ENCODE data around the gene RNLS. TPM values are rescaled to one million over a fixed set of nuclear protein-coding genes. Genes with fewer than 3 reads are reported as not detected.

The RNLS gene
- polyA plus RNA-seq, 3 donors from 2014 or later, result 4.8 to 7.0 (median 6.4) TPM

GRCh38 chr10:88437411-88437810 lies 145.7 kb downstream of the RNLS start:
- no peaks in the 10 kb centered on the region for H3K36me3 Mint-ChIP-seq
- H3K4me1 Mint-ChIP-seq, result no peaks in the 10 kb centered on the region
- H3K4me3 Mint-ChIP-seq, result no peak overlapping the region
- H3K27me3 Mint-ChIP-seq (ENCODE audit: low read depth in 3 of 3), result peaks cover 0 to 2% (median 0%) of the 10 kb centered on the region in 3 donors
- peaks cover 0 to 3% (median 0%) of the 10 kb centered on the region in 6 donors for H3K9me3 Mint-ChIP-seq
- no peak overlapping the region for H3K27ac Mint-ChIP-seq
- DNase-seq, result no peak

- H3K4me3 Mint-ChIP-seq, result no peak overlapping the region
- peaks cover 0 to 1% (median 0%) of the 10 kb centered on the region in 3 donors for H3K27me3 Mint-ChIP-seq (ENCODE audit: low read depth in 3 of 3)
- DNase-seq, result no peak
- peaks cover 0 to 3% (median 0%) of the 10 kb centered on the region in 6 donors for H3K9me3 Mint-ChIP-seq
- no peak overlapping the region for H3K27ac Mint-ChIP-seq
- no peaks in the 10 kb centered on the region for H3K36me3 Mint-ChIP-seq
- no peaks in the 10 kb centered on the region for H3K4me1 Mint-ChIP-seq
These were observed 149.4 kb downstream of the RNLS start for GRCh38 chr10:88433565-88434186.

DNA sequence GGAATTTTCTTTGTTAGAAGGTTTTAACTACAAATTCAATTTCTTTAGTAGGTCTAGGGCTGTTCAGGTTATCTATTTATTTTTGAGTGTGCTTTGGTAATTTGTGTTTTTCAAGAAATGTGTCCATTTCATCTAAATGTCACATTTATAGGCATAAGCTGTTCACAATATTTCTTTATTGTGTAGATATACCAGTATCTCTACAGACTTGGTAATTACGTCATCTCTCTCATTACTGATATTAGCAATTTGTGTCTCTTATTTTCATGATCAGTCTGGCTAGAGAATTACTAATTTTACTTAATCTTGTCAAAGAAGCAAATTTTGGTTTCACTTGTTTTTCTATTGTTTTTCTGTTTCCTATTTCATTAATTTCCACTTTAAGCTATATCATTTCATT lies 152.0 kb downstream of the RNLS start:
- no peak for DNase-seq
- Mint-ChIP-seq H3K4me1 (no peaks in the 10 kb centered on the region), H3K36me3 (no peaks in the 10 kb centered on the region), H3K9me3 (peaks cover 0 to 3% (median 0%) of the 10 kb centered on the region in 6 donors), H3K4me3 (no peak overlapping the region), H3K27me3 (ENCODE audit: low read depth in 3 of 3) (peaks cover 0 to 1% (median 0%) of the 10 kb centered on the region in 3 donors), H3K27ac (no peak overlapping the region)

DNA sequence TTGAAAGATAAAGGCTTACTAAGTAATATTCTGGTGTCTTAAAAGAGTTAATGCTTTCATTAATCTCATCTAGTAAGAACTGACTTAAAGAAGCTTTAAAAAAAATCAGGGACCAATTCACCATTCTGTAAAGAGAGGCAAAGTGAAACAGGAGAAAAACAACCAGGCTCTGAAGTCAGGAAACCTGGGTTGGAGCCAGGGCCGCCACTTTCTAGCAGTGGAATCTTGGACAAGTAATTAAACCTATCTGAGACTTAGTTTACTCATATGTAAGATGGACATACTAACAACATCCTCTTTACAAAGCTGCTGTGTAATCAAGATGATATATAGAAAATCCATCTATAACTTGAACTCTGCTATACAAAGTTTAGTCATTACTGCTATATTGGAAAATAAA lies 154.1 kb downstream of the RNLS start:
- Mint-ChIP-seq H3K4me1 (no peaks in the 10 kb centered on the region), H3K36me3 (no peaks in the 10 kb centered on the region), H3K27ac (no peak overlapping the region), H3K4me3 (no peak overlapping the region), H3K27me3 (ENCODE audit: low read depth in 3 of 3) (peaks cover 0 to 3% (median 0%) of the 10 kb centered on the region in 3 donors), H3K9me3 (peaks cover 0 to 3% (median 0%) of the 10 kb centered on the region in 6 donors)
- DNase-seq, result no peak

DNA sequence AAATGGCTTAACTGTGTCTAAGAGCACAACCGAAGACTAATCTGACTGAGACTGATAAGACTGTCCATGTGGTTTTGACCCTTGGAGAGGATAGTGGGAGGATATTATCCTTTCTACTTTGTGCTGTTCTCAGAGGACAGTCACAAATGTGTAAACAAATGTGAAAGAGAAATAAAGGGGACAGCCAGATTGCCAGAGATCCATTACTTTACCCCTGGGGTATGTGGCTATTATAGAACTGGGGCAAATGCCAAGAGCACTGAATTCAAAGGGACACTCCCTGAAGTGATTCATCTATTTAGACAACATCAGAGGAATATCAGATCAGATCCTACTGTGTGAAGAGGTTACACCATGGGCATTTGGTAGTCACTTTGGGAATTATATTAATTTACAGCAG lies 154.7 kb downstream of the RNLS start:
- H3K4me1 Mint-ChIP-seq, result no peaks in the 10 kb centered on the region
- no peak for DNase-seq
- H3K27me3 Mint-ChIP-seq (ENCODE audit: low read depth in 3 of 3), result peaks cover 0 to 3% (median 0%) of the 10 kb centered on the region in 3 donors
- H3K27ac Mint-ChIP-seq, result no peak overlapping the region
- no peak overlapping the region for H3K4me3 Mint-ChIP-seq
- peaks cover 0 to 3% (median 0%) of the 10 kb centered on the region in 6 donors for H3K9me3 Mint-ChIP-seq
- no peaks in the 10 kb centered on the region for H3K36me3 Mint-ChIP-seq

DNA sequence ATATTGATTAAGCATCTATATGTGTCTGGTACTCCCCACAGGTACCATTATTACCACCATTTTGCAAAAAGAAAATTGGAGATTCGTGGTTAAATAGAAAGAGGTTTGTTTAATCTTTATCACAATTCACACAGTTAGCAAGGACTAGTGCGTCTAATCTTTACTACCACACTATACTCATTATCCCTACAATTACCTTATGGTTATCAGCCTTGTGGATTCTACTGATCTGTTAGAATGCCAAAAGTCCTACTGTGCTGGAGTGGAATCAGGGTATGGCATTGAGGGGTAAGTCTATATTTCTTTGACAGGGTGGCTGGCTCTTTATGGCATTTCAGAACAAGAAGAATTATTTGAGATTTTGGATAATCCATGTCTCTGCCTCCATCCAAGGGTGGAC lies 156.1 kb downstream of the RNLS start:
- Mint-ChIP-seq H3K36me3 (no peaks in the 10 kb centered on the region), H3K4me3 (no peak overlapping the region), H3K27ac (no peak overlapping the region), H3K4me1 (no peaks in the 10 kb centered on the region), H3K27me3 (ENCODE audit: low read depth in 3 of 3) (peaks cover 0 to 3% (median 0%) of the 10 kb centered on the region in 3 donors), H3K9me3 (no peaks in the 10 kb centered on the region)
- no peak for DNase-seq

DNA sequence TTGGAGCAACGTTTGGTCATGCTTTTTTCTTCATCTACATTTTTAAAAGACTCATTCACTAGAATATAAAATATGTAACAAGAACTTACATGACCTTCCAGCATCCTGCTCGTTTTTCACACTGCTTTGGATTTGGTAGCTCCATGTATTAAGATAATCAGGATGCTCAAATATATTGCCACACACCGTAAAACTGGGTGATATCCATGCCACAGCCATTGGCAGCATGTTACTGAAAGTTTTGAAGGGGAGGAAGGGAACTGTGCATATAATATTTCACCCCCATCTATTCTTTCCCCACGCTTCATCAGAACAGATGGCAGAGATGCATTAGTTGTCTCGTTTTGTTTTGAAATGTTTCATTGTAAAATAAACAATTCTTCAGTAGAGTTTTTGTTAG lies 158.2 kb downstream of the RNLS start:
- Mint-ChIP-seq H3K27me3 (ENCODE audit: low read depth in 3 of 3) (peaks cover 0 to 5% (median 1%) of the 10 kb centered on the region in 3 donors), H3K27ac (no peak overlapping the region), H3K4me1 (no peaks in the 10 kb centered on the region)

DNA sequence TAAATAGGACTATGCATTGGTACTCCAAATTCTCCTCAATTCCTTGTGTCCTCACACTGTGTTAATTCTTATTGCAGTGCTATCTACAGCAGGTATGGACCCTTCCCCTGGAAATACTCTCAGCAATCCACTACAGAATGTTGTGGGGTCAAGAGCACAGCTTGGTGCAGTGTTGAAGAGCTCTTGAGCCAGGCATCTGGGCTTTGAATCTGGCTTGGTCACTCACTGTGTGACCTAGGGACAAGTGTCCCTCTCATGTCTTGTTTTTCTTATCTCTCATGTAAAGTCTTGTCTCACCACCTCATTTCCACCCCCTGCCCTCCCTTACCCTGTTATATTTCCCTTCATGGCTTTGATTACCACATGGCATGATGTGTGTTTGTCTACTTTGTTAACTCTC lies 159.4 kb downstream of the RNLS start:
- H3K36me3 Mint-ChIP-seq, result no peaks in the 10 kb centered on the region
- H3K27ac Mint-ChIP-seq, result no peak overlapping the region
- H3K4me3 Mint-ChIP-seq, result no peak overlapping the region
- H3K27me3 Mint-ChIP-seq (ENCODE audit: low read depth in 3 of 3), result peaks cover 0 to 5% (median 1%) of the 10 kb centered on the region in 3 donors
- no peaks in the 10 kb centered on the region for H3K9me3 Mint-ChIP-seq
- no peak for DNase-seq
- H3K4me1 Mint-ChIP-seq, result no peaks in the 10 kb centered on the region

More for the DNA sequence above, 158.2 kb downstream of the RNLS start:
- H3K36me3 Mint-ChIP-seq, result no peaks in the 10 kb centered on the region
- DNase-seq, result no peak
- H3K4me3 Mint-ChIP-seq, result no peak overlapping the region
- H3K9me3 Mint-ChIP-seq, result no peaks in the 10 kb centered on the region

DNA sequence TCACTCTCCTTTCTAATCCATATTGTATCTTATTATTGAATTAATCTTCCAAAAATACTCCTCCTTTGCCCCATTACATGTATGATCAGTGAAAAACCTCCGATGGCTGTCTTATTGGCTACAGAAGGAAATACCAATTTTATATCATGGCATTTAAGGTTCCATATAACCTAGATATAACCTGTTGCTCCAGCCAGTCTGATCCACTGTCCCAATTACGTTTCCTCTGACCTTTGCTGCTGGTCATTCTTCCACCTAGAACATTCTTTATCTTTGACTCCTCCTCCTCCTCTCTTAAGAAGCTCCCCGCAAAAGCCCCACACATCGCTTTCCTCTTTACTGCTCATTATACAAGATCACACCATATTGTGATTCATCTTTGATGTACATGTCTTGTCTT lies 161.5 kb downstream of the RNLS start:
- H3K9me3 Mint-ChIP-seq, result no peaks in the 10 kb centered on the region
- no peak for DNase-seq
- H3K4me3 Mint-ChIP-seq, result no peak overlapping the region
- H3K36me3 Mint-ChIP-seq, result no peaks in the 10 kb centered on the region
- H3K27me3 Mint-ChIP-seq (ENCODE audit: low read depth in 3 of 3), result peaks cover 0 to 5% (median 1%) of the 10 kb centered on the region in 3 donors
- no peak overlapping the region for H3K27ac Mint-ChIP-seq
- no peaks in the 10 kb centered on the region for H3K4me1 Mint-ChIP-seq

- Mint-ChIP-seq H3K9me3 (no peaks in the 10 kb centered on the region), H3K4me1 (no peaks in the 10 kb centered on the region), H3K27me3 (ENCODE audit: low read depth in 3 of 3) (peaks cover 0 to 5% (median 0%) of the 10 kb centered on the region in 3 donors), H3K4me3 (no peak overlapping the region), H3K27ac (no peak overlapping the region), H3K36me3 (no peaks in the 10 kb centered on the region)
- DNase-seq, result no peak
These were observed 164.2 kb downstream of the RNLS start for GRCh38 chr10:88418871-88419270.

DNA sequence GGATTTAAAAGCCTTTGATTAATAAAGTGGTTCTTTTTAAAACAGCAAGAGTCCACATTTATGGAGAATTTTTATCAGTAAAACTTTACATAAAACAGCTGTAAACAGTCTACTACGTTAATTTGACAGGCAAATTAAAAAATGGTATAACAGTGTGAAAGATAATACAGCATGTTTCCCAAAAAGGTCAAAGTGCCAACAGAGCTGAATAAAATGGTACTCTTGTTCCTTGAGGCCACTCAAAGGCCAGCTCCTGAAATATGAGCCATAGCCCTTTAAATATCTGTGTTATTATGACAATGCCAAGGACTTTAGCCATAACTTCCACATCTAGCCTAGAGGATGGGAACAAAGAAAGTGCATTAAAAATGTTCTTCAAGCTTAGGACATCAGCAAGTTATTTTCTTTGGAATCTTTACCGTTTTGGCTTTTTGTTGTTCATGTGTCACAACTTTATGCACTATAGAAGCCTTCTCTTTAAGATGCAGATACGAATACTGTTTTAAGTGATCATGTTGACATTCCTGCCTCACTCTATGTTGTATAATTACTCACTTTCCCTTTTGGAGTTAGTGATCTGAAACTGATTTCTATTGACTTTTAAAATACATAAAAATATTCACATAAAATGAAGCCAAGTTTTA lies 165.6 kb downstream of the RNLS start:
- Mint-ChIP-seq H3K4me3 (no peak overlapping the region), H3K4me1 (no peaks in the 10 kb centered on the region), H3K9me3 (no peaks in the 10 kb centered on the region), H3K27ac (no peak overlapping the region), H3K36me3 (no peaks in the 10 kb centered on the region), H3K27me3 (ENCODE audit: low read depth in 3 of 3) (peaks cover 0 to 5% (median 0%) of the 10 kb centered on the region in 3 donors)
- no peak for DNase-seq

GRCh38 chr10:88416801-88417200 lies 166.3 kb downstream of the RNLS start:
- no peak for DNase-seq
- peaks cover 0 to 5% (median 0%) of the 10 kb centered on the region in 3 donors for H3K27me3 Mint-ChIP-seq (ENCODE audit: low read depth in 3 of 3)
- H3K36me3 Mint-ChIP-seq, result no peaks in the 10 kb centered on the region
- H3K4me1 Mint-ChIP-seq, result no peaks in the 10 kb centered on the region
- no peak overlapping the region for H3K4me3 Mint-ChIP-seq
- no peak overlapping the region for H3K27ac Mint-ChIP-seq
- no peaks in the 10 kb centered on the region for H3K9me3 Mint-ChIP-seq

GRCh38 chr10:88415533-88416130 lies 167.5 kb downstream of the RNLS start:
- Mint-ChIP-seq H3K9me3 (no peaks in the 10 kb centered on the region), H3K4me3 (no peak overlapping the region), H3K27me3 (ENCODE audit: low read depth in 3 of 3) (no peaks in the 10 kb centered on the region), H3K36me3 (no peaks in the 10 kb centered on the region), H3K4me1 (no peaks in the 10 kb centered on the region), H3K27ac (no peak overlapping the region)
- no peak for DNase-seq

- no peak for DNase-seq
- Mint-ChIP-seq H3K27me3 (ENCODE audit: low read depth in 3 of 3) (no peaks in the 10 kb centered on the region), H3K4me3 (no peak overlapping the region), H3K4me1 (no peaks in the 10 kb centered on the region), H3K27ac (no peak overlapping the region), H3K36me3 (no peaks in the 10 kb centered on the region), H3K9me3 (no peaks in the 10 kb centered on the region)
These were observed 169.7 kb downstream of the RNLS start for GRCh38 chr10:88413412-88413811.
